ENCODE results near the gene NMNAT2.

The NMNAT2 gene

GRCh38 chr1:183237046-183237445 lies 181.1 kb downstream of the NMNAT2 start:
- no peak for DNase-seq (ENCODE audit: low read depth)

DNA sequence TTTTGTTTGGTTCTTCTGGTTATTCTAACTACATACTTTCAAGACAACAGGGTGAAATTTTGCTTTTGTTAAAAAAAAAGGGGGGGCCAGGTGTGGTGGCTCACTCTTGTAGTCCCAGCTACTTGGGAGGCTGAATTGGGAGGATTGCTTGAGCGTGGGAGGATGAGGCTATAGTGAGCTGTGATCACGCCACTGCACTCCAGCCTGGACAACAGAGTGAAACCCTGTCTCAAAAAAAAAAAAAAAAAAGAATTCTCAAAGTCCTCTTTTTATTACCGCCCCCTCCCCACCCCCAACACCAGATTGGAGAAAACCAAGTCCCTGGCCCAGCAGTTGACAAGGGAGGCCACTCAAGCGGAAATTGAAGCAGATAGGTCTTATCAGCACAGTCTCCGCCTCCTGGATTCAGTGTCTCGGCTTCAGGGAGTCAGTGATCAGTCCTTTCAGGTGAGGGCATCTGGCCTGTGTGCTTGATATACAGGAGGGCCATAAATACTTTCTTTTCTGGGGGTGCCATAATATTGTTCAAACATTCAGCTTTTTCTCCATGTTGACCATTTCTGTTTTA lies 181.9 kb downstream of the NMNAT2 start:
- no peak for DNase-seq (ENCODE audit: low read depth)

- DNase-seq (ENCODE audit: low read depth): no peak
Measured at GRCh38 chr1:183235503-183235902, 182.7 kb downstream of the NMNAT2 start.

GRCh38 chr1:183234660-183235476 lies 183.3 kb downstream of the NMNAT2 start:
- DNase-seq (ENCODE audit: low read depth): peak; percentile 91

DNA sequence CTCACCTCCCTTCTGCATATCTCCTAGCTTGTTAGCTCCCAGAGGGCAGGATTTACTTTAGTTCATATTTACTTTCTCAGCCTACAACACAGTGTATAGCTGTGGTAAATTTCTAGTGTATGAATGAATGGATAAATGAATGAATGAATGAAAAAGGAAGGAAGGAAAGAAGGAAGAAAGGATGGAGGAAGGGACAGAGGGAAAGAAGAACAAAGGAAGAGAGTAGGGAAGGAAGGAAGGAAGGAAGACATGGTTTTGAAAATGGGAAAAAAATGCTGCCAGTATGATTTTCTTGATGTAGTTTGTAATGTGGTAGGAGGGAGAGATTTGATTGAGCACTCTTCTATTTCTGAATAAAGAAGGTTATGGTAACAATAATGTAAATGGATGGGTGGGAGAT lies 185.1 kb downstream of the NMNAT2 start:
- no peak for DNase-seq (ENCODE audit: low read depth)

GRCh38 chr1:183231545-183231944 lies 186.6 kb downstream of the NMNAT2 start:
- DNase-seq (ENCODE audit: low read depth): no peak

GRCh38 chr1:183230413-183230812 lies 187.8 kb downstream of the NMNAT2 start:
- no peak for DNase-seq (ENCODE audit: low read depth)

GRCh38 chr1:183228347-183229220 lies 189.6 kb downstream of the NMNAT2 start:
- no peak for DNase-seq (ENCODE audit: low read depth)

DNA sequence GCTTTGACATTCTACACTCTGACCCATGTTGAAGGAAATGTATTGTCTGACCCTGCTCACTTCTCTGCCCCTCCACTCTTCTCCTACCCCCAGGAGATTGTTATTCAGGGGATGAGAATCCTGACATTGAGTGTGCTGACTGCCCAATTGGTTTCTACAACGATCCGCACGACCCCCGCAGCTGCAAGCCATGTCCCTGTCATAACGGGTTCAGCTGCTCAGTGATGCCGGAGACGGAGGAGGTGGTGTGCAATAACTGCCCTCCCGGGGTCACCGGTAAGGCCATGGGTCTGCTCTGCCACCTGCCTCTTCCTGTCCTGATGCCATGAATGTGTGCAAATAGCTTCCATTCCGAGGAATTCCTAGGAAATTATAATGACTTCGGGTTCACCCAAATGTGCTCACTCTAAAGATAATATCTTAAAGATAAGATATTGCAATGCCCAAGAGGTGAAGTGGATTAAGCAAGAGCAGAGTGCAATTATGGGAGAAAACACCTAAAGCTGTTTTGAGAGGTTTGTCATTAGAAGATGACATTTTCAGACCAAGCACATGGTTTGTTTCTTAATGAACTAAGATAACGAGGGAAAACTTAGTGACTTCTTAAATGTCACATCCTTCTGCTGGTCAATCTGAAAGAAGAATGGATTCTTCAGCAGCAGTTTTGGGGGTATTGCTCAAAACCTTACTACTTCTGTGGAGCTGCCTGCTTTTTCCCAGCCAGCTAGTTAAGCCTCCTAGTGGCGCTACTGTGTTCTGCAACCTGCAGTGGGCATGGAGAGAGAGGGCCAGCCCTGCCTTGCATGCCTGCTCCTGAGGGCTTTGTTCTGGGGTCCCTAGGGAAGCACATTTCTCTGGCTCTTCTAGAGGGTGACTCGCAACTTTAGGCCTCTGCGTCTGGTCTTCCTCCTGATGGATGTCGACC lies 190.5 kb downstream of the NMNAT2 start:
- no peak for DNase-seq (ENCODE audit: low read depth)

DNA sequence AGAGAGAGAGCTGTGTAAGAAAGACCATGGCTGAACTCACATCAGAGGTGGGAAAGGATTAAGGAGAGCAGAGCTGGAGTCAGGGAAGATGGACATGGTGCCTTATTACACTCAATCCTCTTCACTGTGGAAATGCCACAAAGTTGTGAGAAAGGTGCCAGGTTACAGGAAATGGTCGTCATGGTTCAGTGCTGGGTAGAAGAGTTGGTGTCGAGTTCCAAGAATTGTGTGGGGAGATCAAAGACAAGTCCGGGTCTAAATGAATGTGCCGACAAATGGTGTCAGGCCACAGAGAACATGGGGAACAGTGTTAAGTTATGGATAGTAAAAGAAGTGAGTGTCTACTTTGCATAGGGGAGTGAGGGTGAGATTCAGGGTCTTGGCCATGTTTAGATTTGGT lies 191.2 kb downstream of the NMNAT2 start:
- no peak for DNase-seq (ENCODE audit: low read depth)

GRCh38 chr1:183226361-183226760 lies 191.8 kb downstream of the NMNAT2 start:
- no peak for DNase-seq (ENCODE audit: low read depth)

GRCh38 chr1:183223467-183223866 lies 194.7 kb downstream of the NMNAT2 start:
- DNase-seq (ENCODE audit: low read depth): no peak

DNA sequence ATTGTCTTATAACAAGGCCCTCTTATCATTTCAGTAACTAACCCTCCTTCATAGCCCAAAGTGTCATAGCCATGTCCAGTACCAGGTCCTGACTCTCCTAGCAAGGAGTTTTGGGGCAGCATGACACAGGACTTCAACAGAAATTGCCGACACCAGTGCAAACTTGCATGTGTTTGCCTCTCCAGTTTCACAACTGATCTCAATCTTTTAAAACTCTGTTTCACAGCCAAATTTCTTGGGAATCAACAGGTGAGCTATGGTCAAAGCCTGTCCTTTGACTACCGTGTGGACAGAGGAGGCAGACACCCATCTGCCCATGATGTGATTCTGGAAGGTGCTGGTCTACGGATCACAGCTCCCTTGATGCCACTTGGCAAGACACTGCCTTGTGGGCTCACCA lies 195.3 kb downstream of the NMNAT2 start:
- no peak for DNase-seq (ENCODE audit: low read depth)

DNA sequence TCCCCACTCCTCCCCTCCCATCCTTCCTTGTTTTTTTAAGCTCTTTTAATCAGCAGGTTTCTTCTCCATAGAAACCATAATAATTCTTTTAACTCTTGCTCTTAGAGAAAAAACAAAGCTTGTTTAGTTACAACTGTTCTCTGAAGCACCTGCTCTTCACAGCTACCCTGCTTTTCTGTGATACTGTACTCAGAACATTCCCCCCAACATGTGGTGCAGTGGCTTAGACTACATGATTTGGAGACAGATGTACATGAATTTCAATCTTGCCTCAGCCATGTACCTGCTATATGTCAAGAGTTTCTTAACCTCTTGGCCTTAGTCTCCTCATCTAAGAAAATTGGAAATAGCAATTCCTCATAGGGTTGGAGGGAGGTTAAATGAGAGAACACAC lies 198.6 kb downstream of the NMNAT2 start:
- DNase-seq (ENCODE audit: low read depth): no peak

DNA sequence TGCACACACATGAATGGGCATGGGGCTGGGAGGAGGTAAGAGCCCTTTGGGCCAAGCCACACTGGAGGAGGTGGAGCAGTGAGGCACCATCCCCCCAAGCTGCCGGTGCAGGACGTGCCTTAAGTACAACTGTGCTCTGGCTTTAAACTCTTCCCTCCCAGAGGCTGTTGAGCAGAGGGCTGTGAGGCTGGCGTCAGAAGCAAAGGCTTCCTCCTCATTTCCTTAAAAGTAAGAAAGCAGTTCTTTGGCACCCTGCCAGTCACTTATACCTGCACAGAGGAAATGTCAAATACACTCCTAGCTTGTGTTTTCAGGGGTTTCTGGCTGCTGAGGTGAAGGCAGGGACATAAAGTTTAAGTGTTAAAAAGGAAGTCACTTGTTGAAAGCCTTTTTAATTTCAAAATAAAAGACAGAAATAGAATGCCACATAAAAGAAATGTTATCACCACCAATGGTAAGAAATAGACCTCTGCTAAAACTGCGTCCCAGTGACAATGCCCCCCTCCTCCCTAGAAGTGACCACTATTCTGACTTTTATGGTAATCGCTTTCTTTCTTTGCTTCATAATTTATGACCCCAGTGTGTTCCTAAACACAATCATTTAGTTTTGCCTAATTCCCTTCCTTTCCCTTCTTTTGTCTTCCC lies 199.1 kb downstream of the NMNAT2 start:
- no peak for DNase-seq (ENCODE audit: low read depth)

DNA sequence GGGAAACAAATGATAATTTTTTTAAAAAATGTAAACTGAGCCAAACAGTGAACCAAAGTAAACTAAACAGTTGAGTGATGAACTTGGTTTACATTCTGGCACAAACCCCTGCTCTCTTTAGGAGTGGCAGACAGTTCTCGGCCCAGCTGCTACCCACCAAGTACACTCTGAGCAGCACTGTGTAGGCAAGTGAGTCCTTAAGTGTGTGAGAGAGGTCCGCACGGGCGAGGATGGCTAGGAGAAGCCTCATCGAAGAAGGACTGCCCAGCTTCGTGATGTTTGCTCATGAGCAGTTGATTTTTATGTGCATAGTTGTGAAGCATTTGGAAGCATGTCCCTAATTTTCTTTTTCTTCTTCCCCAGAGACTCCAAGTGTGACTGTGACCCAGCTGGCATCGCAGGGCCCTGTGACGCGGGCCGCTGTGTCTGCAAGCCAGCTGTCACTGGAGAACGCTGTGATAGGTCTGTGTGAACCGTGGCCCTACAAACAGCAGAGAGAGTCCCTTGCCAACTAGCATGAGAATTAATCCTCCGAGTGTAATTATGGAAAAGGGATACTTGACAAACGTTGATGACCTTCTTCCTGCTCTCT lies 200.1 kb downstream of the NMNAT2 start:
- DNase-seq (ENCODE audit: low read depth): no peak

DNA sequence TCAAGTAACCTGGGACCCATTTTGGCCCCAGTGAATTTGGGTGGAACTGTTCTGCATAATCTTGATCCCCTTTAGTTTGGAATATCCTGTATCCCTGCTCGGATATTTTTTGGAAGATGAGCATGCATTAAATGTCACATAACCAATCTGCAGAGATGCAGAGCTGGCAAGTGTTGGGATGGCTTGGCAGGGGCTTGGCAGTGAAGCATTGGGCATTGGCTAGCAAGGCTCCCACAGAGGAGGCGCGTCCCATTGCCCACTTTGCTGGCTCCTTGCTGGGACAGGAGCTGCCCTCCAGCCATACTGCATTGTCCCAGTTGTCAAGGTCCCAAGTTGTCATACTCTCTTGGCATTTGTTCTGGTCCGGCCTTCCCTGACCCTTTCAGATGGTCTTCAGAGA lies 202.2 kb downstream of the NMNAT2 start:
- no peak for DNase-seq (ENCODE audit: low read depth)

GRCh38 chr1:183215076-183215720 lies 203.0 kb downstream of the NMNAT2 start:
- no peak for DNase-seq (ENCODE audit: low read depth)

DNA sequence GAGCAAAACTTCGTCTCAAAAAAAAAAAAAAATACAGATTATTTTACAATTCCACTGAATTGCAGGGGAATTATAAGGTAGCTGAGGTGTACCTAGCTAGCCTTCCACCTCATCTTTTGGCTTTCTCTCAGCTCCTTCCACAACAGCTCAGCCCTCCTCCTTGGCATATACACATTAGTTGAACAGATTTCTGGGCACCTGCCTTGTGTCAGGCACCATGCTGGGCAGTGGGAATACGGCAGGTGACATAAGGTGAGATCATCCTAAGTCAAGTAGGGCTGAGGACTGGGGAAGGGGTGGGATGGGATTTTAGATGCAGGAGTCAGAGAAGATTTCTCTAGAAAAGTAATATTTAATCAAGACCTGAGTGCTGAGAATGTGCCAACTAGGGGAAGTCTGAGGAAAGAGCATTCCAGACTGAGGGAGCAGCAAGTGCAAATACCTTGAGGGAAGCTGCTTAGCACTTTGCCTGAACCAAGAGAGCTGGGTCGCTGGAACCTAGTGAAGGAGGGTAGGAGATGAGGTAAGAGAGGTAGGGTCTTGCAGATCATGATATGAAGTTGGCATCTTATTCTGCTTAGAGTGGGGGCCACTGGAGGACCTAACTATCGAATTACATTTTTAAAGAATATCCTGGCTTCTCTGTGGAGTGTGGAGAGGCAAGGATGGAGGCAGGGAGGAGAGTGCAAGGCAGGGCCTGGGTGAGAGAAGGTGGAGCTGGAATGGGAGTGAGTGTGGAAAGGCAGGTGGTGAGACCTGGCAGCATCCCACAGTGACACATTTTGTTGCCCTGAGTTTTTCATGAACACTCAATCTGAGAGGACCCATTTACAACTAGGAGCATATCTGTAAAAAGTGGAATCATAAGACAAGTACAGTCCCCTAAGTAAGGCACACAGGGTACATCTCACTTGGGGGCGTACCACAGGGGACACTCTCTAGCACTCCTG lies 203.9 kb downstream of the NMNAT2 start:
- DNase-seq (ENCODE audit: low read depth): no peak

Measured in HS-5 (cell line).